Gastroesophageal sphincter (tissue), 4 donors: ENCODE data around the gene CDH22. TPM values are rescaled to one million over a fixed set of nuclear protein-coding genes. Genes with fewer than 3 reads are reported as not detected.

Experiments used
- ATAC-seq: fragments of 150-250 bp; one replicate; pipeline ENCODE4 v1.9.1; 2016; ENCODE audit warnings: mild to moderate bottlenecking, moderate library complexity
- H3K27ac ChIP-seq, 4 donors: fragments of 200-600 bp; sonication (generic) in 3 of 4; 1 replicate in 3 of 4; 2 replicates in 1 of 4; pipeline ENCODE4 v1.5.1; 2016 to 2019
- H3K27me3 ChIP-seq: fragments of 200-600 bp; sonication (generic); one replicate; pipeline ENCODE4 v1.5.1; 2019
- H3K36me3 ChIP-seq, 2 donors: fragments of 200-600 bp; sonication (generic); one replicate each; pipeline ENCODE4 v1.5.1; 2019; ENCODE audit warnings: control low read depth in 1 of 2
- H3K4me1 ChIP-seq, 3 donors: fragments of 200-600 bp; sonication (generic); 1 replicate in 2 of 3; 2 replicates in 1 of 3; pipeline ENCODE4 v1.5.1; 2016 to 2019; ENCODE audit warnings: control low read depth in 2 of 3
- H3K4me3 ChIP-seq, 2 donors: fragments of 200-600 bp; sonication (generic); one replicate each; pipeline ENCODE4 v1.5.1; 2019; ENCODE audit warnings: mild to moderate bottlenecking in 1 of 2, moderate library complexity in 1 of 2
- H3K9me3 ChIP-seq, 3 donors: fragments of 200-600 bp; sonication (generic); one replicate each; pipeline ENCODE4 v1.5.1; 2017 to 2019; ENCODE audit warnings: control low read depth in 2 of 3
- CTCF ChIP-seq, 4 experiments: fragments of 200-600 bp in 2 of 4; fragments of 450-650 bp in 2 of 4; sonication (generic) in 1 of 4; IDR thresholded peaks; one replicate each; pipeline ENCODE4 v1.5.1; 2017 to 2019; ENCODE audit warnings: antibody characterized with exemption in 4 of 4, mild to moderate bottlenecking in 2 of 4, moderate library complexity in 2 of 4
- EP300 ChIP-seq: sonication (generic); formaldehyde crosslinking; IDR thresholded peaks from one replicate; pipeline ENCODE4 v1.6.1; 2017; ENCODE audit warnings: antibody characterized with exemption, mild to moderate bottlenecking
- POLR2A ChIP-seq, 2 donors: fragments of 450-650 bp; IDR thresholded peaks; one replicate each; pipeline ENCODE4 v1.6.1; 2017; ENCODE audit warnings: antibody characterized with exemption in 2 of 2, mild to moderate bottlenecking in 2 of 2, moderate library complexity in 1 of 2
- POLR2AphosphoS5 ChIP-seq: sonication (generic); formaldehyde crosslinking; IDR thresholded peaks from one replicate; pipeline ENCODE4 v1.6.1; 2017; ENCODE audit warnings: antibody characterized with exemption
- WGBS, 2 donors: methylation state at CpG; one replicate each; pipeline ENCODE4 v1.1.5; 2018; ENCODE audit warnings: low coverage in 1 of 2; 5-methylcytosine and 5-hydroxymethylcytosine counted together
- total RNA-seq, 4 donors: library from RNA; depleted of rRNA; stranded (reverse); fragments of >200 nt; gene quantifications; one replicate each; pipeline ENCODE4 v1.1.0, GENCODE V29; 2016

Gene CDH22
- total RNA-seq, 4 donors from 2014 or later, result 0.15 TPM; not detected in 3

- no peaks in the 10 kb centered on the region for H3K9me3 ChIP-seq
- peak in 3 of 4 experiments; percentile 36 to 66 (median 42) for TF ChIP-seq CTCF (IDR thresholded peaks at IDR 0.05)
- no peak for TF ChIP-seq POLR2AphosphoS5
- ATAC-seq, result no peak
- H3K4me3 ChIP-seq, result no peak overlapping the region
- 40 to 55% methylated on average over 1 to 2 of the region's 16 CpGs for WGBS, 2 donors
- H3K27me3 ChIP-seq, result peaks cover 45% of the 10 kb centered on the region
- peaks cover 0 to 36% of the 10 kb centered on the region in 2 donors for H3K36me3 ChIP-seq
- no peak overlapping the region for H3K27ac ChIP-seq
- H3K4me1 ChIP-seq, result peaks cover 0 to 21% (median 0%) of the 10 kb centered on the region in 3 donors
Measured at GRCh38 chr20:46128310-46129151, 179.8 kb downstream of the CDH22 start.

- no peak for ATAC-seq
- WGBS, 2 donors, result 71 to 76% methylated on average over 7 of the region's 11 CpGs
- no peak for TF ChIP-seq EP300
- no peak for TF ChIP-seq POLR2AphosphoS5
- no peak for TF ChIP-seq POLR2A (IDR thresholded peaks at IDR 0.05)
- TF ChIP-seq CTCF (IDR thresholded peaks at IDR 0.05), result no peak
Measured at GRCh38 chr20:46127396-46128010, 180.8 kb downstream of the CDH22 start.

DNA sequence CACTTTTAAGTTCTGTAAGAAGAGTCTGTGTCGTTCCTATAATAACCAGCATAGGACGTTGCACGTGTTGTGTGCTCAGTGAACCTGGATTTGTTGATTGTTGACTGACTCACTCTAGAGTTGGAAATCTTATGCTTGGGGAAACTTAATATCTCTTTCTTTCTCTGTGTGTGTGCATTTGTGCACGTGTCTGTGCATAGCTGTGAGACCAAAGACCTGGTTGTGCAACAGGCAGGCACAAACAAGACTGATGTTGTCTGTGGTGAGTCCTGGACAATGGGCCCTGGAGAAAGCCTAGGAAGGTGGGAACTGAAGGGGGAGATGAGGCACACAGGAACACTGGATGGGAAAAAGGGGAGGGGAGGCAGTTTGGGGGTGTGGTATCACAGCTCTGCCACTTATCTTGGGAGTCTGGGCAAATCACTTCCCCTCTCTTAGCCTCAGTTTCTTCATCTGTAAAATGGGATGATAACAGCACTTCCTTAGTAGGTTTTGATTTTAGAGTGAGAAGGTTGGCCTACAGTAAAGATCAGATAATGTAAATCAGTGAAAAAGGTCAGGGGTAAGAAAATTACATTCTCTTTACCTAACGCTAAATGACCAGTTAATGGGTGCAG is 181.8 kb downstream of the CDH22 start:
- ATAC-seq, result no peak
- 56 to 66% methylated on average over 3 of the region's 5 CpGs for WGBS, 2 donors
- Histone ChIP-seq H3K4me3 (no peak overlapping the region), H3K36me3 (peaks cover 0 to 53% of the 10 kb centered on the region in 2 donors), H3K27me3 (peaks cover 26% of the 10 kb centered on the region), H3K9me3 (no peaks in the 10 kb centered on the region), H3K27ac (no peak overlapping the region), H3K4me1 (peaks cover 0 to 18% (median 3%) of the 10 kb centered on the region in 3 donors)
- TF ChIP-seq CTCF (IDR thresholded peaks at IDR 0.05) (no peak), POLR2AphosphoS5 (no peak), EP300 (no peak), POLR2A (IDR thresholded peaks at IDR 0.05) (no peak)

More at GRCh38 chr20:46127396-46128010, 180.8 kb downstream of the CDH22 start:
- Histone ChIP-seq H3K36me3 (peaks cover 0 to 47% of the 10 kb centered on the region in 2 donors), H3K27ac (no peak overlapping the region), H3K27me3 (peaks cover 35% of the 10 kb centered on the region), H3K9me3 (no peaks in the 10 kb centered on the region), H3K4me3 (no peak overlapping the region), H3K4me1 (peaks cover 0 to 15% (median 0%) of the 10 kb centered on the region in 3 donors)

Other genes starting within 250 kb of the CDH22 start
- 10 to 100 TPM; 26.3 to 39.8 (median 30.8) TPM for gene NCOA5, start 218.5 kb downstream of the CDH22 start, total RNA-seq
- 10 to 100 TPM; 13.7 to 16.6 (median 13.9) TPM for gene CD40, start 190.2 kb downstream of the CDH22 start, total RNA-seq
- 10 to 100 TPM; 41.6 to 69.1 (median 53.8) TPM for gene ELMO2, start 98.1 kb upstream of the CDH22 start, total RNA-seq
- 1 to 10 TPM in 2 of 4 donors, under 1 TPM in 2; 0.54 to 6.5 (median 1.1) TPM for gene ZNF334, start 205.1 kb upstream of the CDH22 start, total RNA-seq
- gene OCSTAMP, start 242.2 kb upstream of the CDH22 start, total RNA-seq, result not detected